Sigmoid colon (tissue), 7 donors: ENCODE data around the gene HMX3. TPM values are rescaled to one million over a fixed set of nuclear protein-coding genes. Genes with fewer than 3 reads are reported as not detected.

Experiments
- DNase-seq: peaks from one replicate; pipeline ENCODE4 v3.0.0-alpha.2; 2019
- H3K27ac ChIP-seq, 4 donors: fragments of 200-600 bp; sonication (generic); one replicate each; pipeline ENCODE4 v1.5.1; 2016 to 2019; ENCODE audit warnings: mild to moderate bottlenecking in 1 of 4
- H3K27me3 ChIP-seq, 3 donors: fragments of 200-600 bp; sonication (generic); one replicate each; pipeline ENCODE4 v1.5.1; 2019; ENCODE audit warnings: mild to moderate bottlenecking in 1 of 3
- H3K36me3 ChIP-seq, 4 donors: fragments of 200-600 bp; sonication (generic); one replicate each; pipeline ENCODE4 v1.5.1; 2016 to 2019
- H3K4me1 ChIP-seq, 4 donors: fragments of 200-600 bp; sonication (generic); one replicate each; pipeline ENCODE4 v1.5.1; 2017 to 2019
- H3K4me3 ChIP-seq, 4 donors: fragments of 200-600 bp; sonication (generic); one replicate each; pipeline ENCODE4 v1.5.1; 2017 to 2019; ENCODE audit warnings: mild to moderate bottlenecking in 2 of 4, moderate library complexity in 1 of 4
- H3K9me3 ChIP-seq, 4 donors: fragments of 200-600 bp in 3 of 4; sonication (generic) in 3 of 4; one replicate each; pipeline versions ENCODE4 v1.5.1 to v1.6.1; 2013 to 2019
- CTCF ChIP-seq, 4 experiments: fragments of 450-650 bp in 3 of 4; fragments of 200-600 bp in 1 of 4; IDR thresholded peaks; one replicate each; pipeline ENCODE4 v1.5.1; 2016 to 2019; ENCODE audit warnings: antibody characterized with exemption in 4 of 4, mild to moderate bottlenecking in 3 of 4, moderate library complexity in 2 of 4
- EP300 ChIP-seq, 4 donors: sonication (generic); formaldehyde crosslinking; IDR thresholded peaks; one replicate each; pipeline ENCODE4 v1.6.1; 2017; ENCODE audit warnings: antibody characterized with exemption in 4 of 4
- POLR2A ChIP-seq, 2 donors: fragments of 450-650 bp; IDR thresholded peaks; one replicate each; pipeline ENCODE4 v1.6.1; 2016; ENCODE audit warnings: antibody characterized with exemption in 2 of 2, mild to moderate bottlenecking in 2 of 2, moderate library complexity in 2 of 2
- POLR2AphosphoS5 ChIP-seq, 4 donors: sonication (generic); formaldehyde crosslinking; IDR thresholded peaks; one replicate each; pipeline ENCODE4 v1.6.1; 2017; ENCODE audit warnings: antibody characterized with exemption in 4 of 4
- WGBS, 2 donors: extraction: QIAGEN DNeasy Blood & Tissue Kit; methylation state at CpG; one replicate each; pipeline ENCODE4 v1.1.7; 2013; 5-methylcytosine and 5-hydroxymethylcytosine counted together
- intact Hi-C: fragments of 100-400 bp; cut with DNase I; formaldehyde crosslinking; loops from one replicate; pipeline ENCODE4 v1.15.1; 2023
- polyA plus RNA-seq, 3 donors: library from polyadenylated mRNA; stranded (reverse); fragments of 200-250 nt; gene quantifications; one replicate each; pipeline ENCODE4 v1.2.3, GENCODE V29; 2013
- total RNA-seq, 4 donors: library from RNA; depleted of rRNA; stranded (reverse); fragments of >200 nt; gene quantifications; one replicate each; pipeline ENCODE4 v1.1.0, GENCODE V29; 2016
- donor health status: healthy with polysubstance abuse.
- donor health status: Bipolar disorder and iron deficiency.
- donor health status: healthy.

Gene HMX3
- total and polyA plus RNA-seq, 7 donors = 0.52 to 0.83 (median 0.68) TPM; not detected in 4

GRCh38 chr10:123136806-123137642 lies 1.3 kb downstream of the HMX3 start:
- H3K4me1 ChIP-seq = peaks cover 0 to 66% (median 56%) of the 10 kb centered on the region in 4 donors
- DNase-seq = no peak
- no peaks in the 10 kb centered on the region for H3K36me3 ChIP-seq
- H3K27ac ChIP-seq = no peak overlapping the region
- peaks cover 87 to 100% (median 100%) of the 10 kb centered on the region in 3 donors for H3K27me3 ChIP-seq
- intact Hi-C loops = loop anchor here (10.0 kb wide), 1 partner anchor 828 kb away; no protein-coding TSS in a partner anchor
- H3K9me3 ChIP-seq = no peaks in the 10 kb centered on the region
- peak overlapping the region in 3 of 4 donors; percentile 4 to 26 (median 7) for H3K4me3 ChIP-seq
- TF ChIP-seq POLR2A (IDR thresholded peaks at IDR 0.05) (no peak), POLR2AphosphoS5 (IDR thresholded peaks at IDR 0.05) (no peak), CTCF (IDR thresholded peaks at IDR 0.05) (no peak), EP300 (IDR thresholded peaks at IDR 0.05) (no peak)
- 1 to 2% methylated on average over 83 of the region's 83 CpGs for WGBS, 2 donors

GRCh38 chr10:123139165-123139520 lies 3.4 kb downstream of the HMX3 start:
- WGBS, 2 donors = 2 to 9% methylated on average over 7 of the region's 7 CpGs
- DNase-seq = no peak
- no peak overlapping the region for H3K4me3 ChIP-seq
- peaks cover 90 to 100% (median 100%) of the 10 kb centered on the region in 3 donors for H3K27me3 ChIP-seq
- peaks cover 0 to 58% (median 44%) of the 10 kb centered on the region in 4 donors for H3K4me1 ChIP-seq
- H3K9me3 ChIP-seq = no peaks in the 10 kb centered on the region
- H3K36me3 ChIP-seq = no peaks in the 10 kb centered on the region
- TF ChIP-seq CTCF (IDR thresholded peaks at IDR 0.05) = no peak
- TF ChIP-seq POLR2A (IDR thresholded peaks at IDR 0.05) = no peak
- no peak for TF ChIP-seq POLR2AphosphoS5 (IDR thresholded peaks at IDR 0.05)
- no peak for TF ChIP-seq EP300 (IDR thresholded peaks at IDR 0.05)
- H3K27ac ChIP-seq = no peak overlapping the region
- intact Hi-C loops = loop anchor here (10.0 kb wide), 1 partner anchor 826 kb away; no protein-coding TSS in a partner anchor

- H3K4me3 ChIP-seq = no peak overlapping the region
- H3K27ac ChIP-seq = no peak overlapping the region
Measured at GRCh38 chr10:123139521-123140163, 3.9 kb downstream of the HMX3 start.

More at GRCh38 chr10:123139521-123140163, 3.9 kb downstream of the HMX3 start:
- TF ChIP-seq POLR2A (IDR thresholded peaks at IDR 0.05) = no peak
- TF ChIP-seq POLR2AphosphoS5 (IDR thresholded peaks at IDR 0.05) = no peak
- TF ChIP-seq EP300 (IDR thresholded peaks at IDR 0.05) = no peak
- no peak for TF ChIP-seq CTCF (IDR thresholded peaks at IDR 0.05)
- intact Hi-C loops = loop anchor here (10.0 kb wide), 1 partner anchor 825 kb away; no protein-coding TSS in a partner anchor
- H3K27me3 ChIP-seq = peaks cover 90 to 100% (median 100%) of the 10 kb centered on the region in 3 donors
- peaks cover 0 to 54% (median 41%) of the 10 kb centered on the region in 4 donors for H3K4me1 ChIP-seq
- H3K9me3 ChIP-seq = no peaks in the 10 kb centered on the region
- DNase-seq = peak; percentile 52
- H3K36me3 ChIP-seq = no peaks in the 10 kb centered on the region
- 2 to 4% methylated on average over 32 of the region's 32 CpGs for WGBS, 2 donors
